Measurements from ENCODE around the gene ZNF473. TPM values are rescaled to one million over a fixed set of nuclear protein-coding genes. Genes with fewer than 3 reads are reported as not detected.

Gene ZNF473
- total RNA-seq, 1 donor from 2014 or later = 3.4 TPM

DNA sequence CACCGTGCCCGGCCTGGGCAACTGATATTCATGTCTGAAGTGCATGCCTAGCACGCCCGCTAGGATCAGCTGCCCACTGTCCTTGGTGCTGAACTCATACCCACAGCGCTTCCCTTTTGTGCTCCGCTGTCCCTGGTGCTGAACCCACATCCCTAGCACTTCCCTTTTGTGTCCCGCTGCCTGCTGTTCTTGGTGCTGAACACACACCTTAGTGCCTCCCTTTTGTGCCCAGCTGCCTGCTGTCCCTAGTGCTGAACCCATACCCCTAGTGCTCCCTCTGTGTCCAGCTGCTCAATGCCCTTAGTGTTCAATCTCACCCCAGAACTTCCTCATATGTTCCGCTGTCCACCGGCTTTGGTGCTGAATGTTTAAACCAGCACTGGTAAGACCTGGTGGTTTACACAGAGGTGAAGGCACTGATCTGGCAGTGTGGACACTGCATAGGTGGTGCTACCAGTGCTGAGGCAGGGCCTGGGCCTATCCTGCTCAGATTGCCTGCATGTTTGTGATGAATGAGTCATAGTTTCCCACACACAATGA lies 38.6 kb upstream of the ZNF473 start:
- Histone ChIP-seq H3K27ac (no peak overlapping the region), H3K36me3 (peaks cover 49 to 76% of the 10 kb centered on the region in 2 donors), H3K27me3 (no peaks in the 10 kb centered on the region), H3K4me1 (no peaks in the 10 kb centered on the region), H3K4me3 (no peak overlapping the region), H3K9me3 (no peaks in the 10 kb centered on the region)
- peak; percentile 24 to 90 for DNase-seq (ENCODE audit: low spot score in 2 of 2)
- TF ChIP-seq CTCF (IDR thresholded peaks at IDR 0.05) = peak in 1 of 3 experiments; percentile 21
- intact Hi-C loops (cut with DNase I) = loop anchor here (2.0 to 5.0 kb wide), 2 partner anchors 18 to 40 kb away; partner anchors contain the start of genes VRK3 and ZNF473

- TF ChIP-seq CTCF (IDR thresholded peaks at IDR 0.05) = no peak
- H3K4me1 ChIP-seq = no peaks in the 10 kb centered on the region
- no peak for DNase-seq (ENCODE audit: low spot score in 2 of 2)
- intact Hi-C loops (cut with DNase I) = loop anchor here (5.0 kb wide), 1 partner anchor 39 kb away; the partner anchor contains the start of genes VRK3 and ZNF473
- H3K27ac ChIP-seq = no peak overlapping the region
- H3K27me3 ChIP-seq = no peaks in the 10 kb centered on the region
- H3K4me3 ChIP-seq = no peak overlapping the region
- peaks cover 57 to 83% of the 10 kb centered on the region in 2 donors for H3K36me3 ChIP-seq
- H3K9me3 ChIP-seq = no peaks in the 10 kb centered on the region
Observed at GRCh38 chr19:49988007-49988406, 37.8 kb upstream of the ZNF473 start.

DNA sequence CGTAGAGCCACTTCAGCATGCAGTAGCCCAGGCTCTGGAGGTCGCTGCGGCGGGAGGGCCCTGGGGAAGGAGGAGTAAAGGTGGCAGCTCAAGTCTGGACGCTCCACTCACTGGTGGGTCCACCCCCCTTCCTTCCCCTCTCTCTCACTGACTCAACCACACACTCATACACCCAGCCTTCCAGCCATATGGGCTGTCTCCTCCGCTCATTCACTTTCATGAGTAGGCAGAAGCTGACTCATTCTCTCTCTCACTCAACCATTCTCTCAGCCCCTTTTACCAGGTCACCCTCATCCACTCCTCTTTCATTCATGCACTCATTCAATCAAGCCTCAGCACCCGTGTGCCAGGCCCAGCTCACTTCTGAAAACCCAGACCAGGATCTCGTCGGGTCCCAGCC lies 37.4 kb upstream of the ZNF473 start:
- Histone ChIP-seq H3K36me3 (peaks cover 59 to 87% of the 10 kb centered on the region in 2 donors), H3K4me1 (no peaks in the 10 kb centered on the region), H3K4me3 (no peak overlapping the region), H3K27me3 (no peaks in the 10 kb centered on the region), H3K27ac (no peak overlapping the region), H3K9me3 (no peaks in the 10 kb centered on the region)
- DNase-seq (ENCODE audit: low spot score in 2 of 2) = no peak
- TF ChIP-seq CTCF (IDR thresholded peaks at IDR 0.05) = no peak
- intact Hi-C loops (cut with DNase I) = loop anchor here (5.0 kb wide), 1 partner anchor 39 kb away; the partner anchor contains the start of genes VRK3 and ZNF473

- Histone ChIP-seq H3K36me3 (peaks cover 77 to 82% of the 10 kb centered on the region in 2 donors), H3K4me1 (peaks cover 7 to 8% of the 10 kb centered on the region in 2 donors), H3K27ac (no peak overlapping the region), H3K27me3 (no peaks in the 10 kb centered on the region), H3K4me3 (no peak overlapping the region), H3K9me3 (no peaks in the 10 kb centered on the region)
- no peak for TF ChIP-seq CTCF (IDR thresholded peaks at IDR 0.05)
- no peak for DNase-seq (ENCODE audit: low spot score in 2 of 2)
- intact Hi-C loops (cut with DNase I) = no loop called here
Observed at GRCh38 chr19:49997709-49998108, 28.1 kb upstream of the ZNF473 start.

DNA sequence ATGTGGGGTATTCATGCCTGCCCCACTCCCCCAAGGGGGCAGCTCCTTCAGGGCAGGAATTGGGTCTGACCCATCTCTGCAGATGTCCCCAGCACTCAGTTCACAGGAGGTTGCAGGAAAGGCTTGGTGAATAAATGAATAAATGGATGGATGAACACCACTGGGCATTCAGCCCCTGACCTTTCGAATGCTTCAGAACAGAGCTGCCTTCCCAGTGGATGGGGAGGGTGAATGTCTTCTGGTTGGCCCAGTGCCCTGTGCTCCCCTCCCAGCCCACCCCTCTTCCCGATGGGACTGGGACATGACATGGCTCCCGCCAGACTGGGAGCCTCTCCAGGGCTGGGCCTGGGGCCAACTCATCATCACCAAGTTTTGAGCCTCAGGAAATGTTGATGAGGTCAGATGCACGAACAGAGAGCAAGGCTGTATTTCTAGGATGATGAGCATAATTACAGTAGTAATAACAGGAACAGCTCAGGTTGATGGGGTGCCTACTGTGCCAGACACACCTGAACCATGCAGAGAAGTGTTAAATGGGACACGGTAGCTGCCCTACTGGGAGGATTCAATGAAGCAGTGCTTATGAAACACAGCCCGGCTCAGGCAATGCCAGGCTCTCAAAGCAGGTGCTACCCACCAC lies 26.3 kb upstream of the ZNF473 start:
- Histone ChIP-seq H3K27ac (no peak overlapping the region), H3K27me3 (no peaks in the 10 kb centered on the region), H3K9me3 (no peaks in the 10 kb centered on the region), H3K36me3 (peaks cover 61 to 69% of the 10 kb centered on the region in 2 donors), H3K4me1 (peaks cover 20 to 21% of the 10 kb centered on the region in 2 donors), H3K4me3 (no peak overlapping the region)
- no peak for TF ChIP-seq CTCF (IDR thresholded peaks at IDR 0.05)
- no peak for DNase-seq (ENCODE audit: low spot score in 2 of 2)
- intact Hi-C loops (cut with DNase I) = no loop called here

All from ascending aorta (tissue), 2 donors.